ENCODE results near the gene INTS13.
"Not testable (repeated sequence)": the region's sequence is repeated elsewhere in the genome, so short reads cannot be mapped to it uniquely, and the experiment has no call there.

Gene INTS13

GRCh38 chr12:26936559-26937442, 980 bp downstream of the INTS13 start:
- no peak for DNase-seq (ENCODE audit: low read depth in 2 of 2)

- DNase-seq (ENCODE audit: low read depth in 2 of 2): no peak
Measured at GRCh38 chr12:26935636-26936378, 2.0 kb downstream of the INTS13 start.

GRCh38 chr12:26929590-26929989, 8.2 kb downstream of the INTS13 start:
- no peak for DNase-seq (ENCODE audit: low read depth in 2 of 2)

GRCh38 chr12:26928661-26929060, 9.1 kb downstream of the INTS13 start:
- DNase-seq (ENCODE audit: low read depth in 2 of 2): no peak

- DNase-seq (ENCODE audit: low read depth in 2 of 2): no peak
Measured at GRCh38 chr12:26921886-26922285, 15.9 kb downstream of the INTS13 start.

GRCh38 chr12:26919216-26919555, 18.6 kb downstream of the INTS13 start:
- DNase-seq (ENCODE audit: low read depth in 2 of 2): no peak

- DNase-seq (ENCODE audit: low read depth in 2 of 2): no peak
Measured at GRCh38 chr12:26918321-26919215, 19.2 kb downstream of the INTS13 start.

- no peak for DNase-seq (ENCODE audit: low read depth in 2 of 2)
Measured at GRCh38 chr12:26906704-26907103, 31.1 kb downstream of the INTS13 start.

GRCh38 chr12:26906024-26906423, 31.8 kb downstream of the INTS13 start:
- DNase-seq (ENCODE audit: low read depth in 2 of 2): no peak

GRCh38 chr12:26903396-26903795, 34.4 kb downstream of the INTS13 start:
- DNase-seq (ENCODE audit: low read depth in 2 of 2): not testable (repeated sequence)

GRCh38 chr12:26896913-26897312, 40.9 kb downstream of the INTS13 start:
- DNase-seq (ENCODE audit: low read depth in 2 of 2): no peak

- no peak for DNase-seq (ENCODE audit: low read depth in 2 of 2)
Measured at GRCh38 chr12:26895672-26896071, 42.1 kb downstream of the INTS13 start.

- no peak for DNase-seq (ENCODE audit: low read depth in 2 of 2)
Measured at GRCh38 chr12:26891704-26892103, 46.1 kb downstream of the INTS13 start.

GRCh38 chr12:26890784-26891183, 47.0 kb downstream of the INTS13 start:
- DNase-seq (ENCODE audit: low read depth in 2 of 2): no peak

- peak; percentile 57 to 61 for DNase-seq (ENCODE audit: low read depth in 2 of 2)
Measured at GRCh38 chr12:26884765-26885576, 52.8 kb downstream of the INTS13 start.

- DNase-seq (ENCODE audit: low read depth in 2 of 2): no peak
Measured at GRCh38 chr12:26880625-26881024, 57.2 kb downstream of the INTS13 start.

GRCh38 chr12:26878661-26879119, 59.1 kb downstream of the INTS13 start:
- no peak for DNase-seq (ENCODE audit: low read depth in 2 of 2)

- DNase-seq (ENCODE audit: low read depth in 2 of 2): no peak
Measured at GRCh38 chr12:26874501-26875296, 63.1 kb downstream of the INTS13 start.

GRCh38 chr12:26872625-26873024, 65.2 kb downstream of the INTS13 start:
- no peak for DNase-seq (ENCODE audit: low read depth in 2 of 2)

GRCh38 chr12:26871985-26872384, 65.8 kb downstream of the INTS13 start:
- DNase-seq (ENCODE audit: low read depth in 2 of 2): no peak

Measured in stimulated activated CD8-positive, alpha-beta memory T cell treated with anti-CD3 and anti-CD28 coated beads, Interleukin-2, amount 100 ng/mL, for 1 hour (primary cell).